Measurements from ENCODE around the gene TMEM132C.

GRCh38 chr12:128328961-128329360, 62.0 kb downstream of the TMEM132C start:
- TF ChIP-seq CTCF (IDR thresholded peaks at IDR 0.05; ENCODE audit: insufficient read depth, low read length) = no peak
- TF ChIP-seq POLR2AphosphoS5 (IDR thresholded peaks at IDR 0.05; ENCODE audit: low read depth) = no peak
- no peak for TF ChIP-seq REST (IDR thresholded peaks at IDR 0.05; ENCODE audit: insufficient replicate concordance, low read depth)
- TF ChIP-seq GABPA (IDR thresholded peaks at IDR 0.05; ENCODE audit: low read depth) = no peak
- TF ChIP-seq SPI1 (IDR thresholded peaks at IDR 0.05; ENCODE audit: borderline replicate concordance, low read depth) = no peak

Data from HL-60 (cell line).